ENCODE measurements around the gene NOP9. TPM values are rescaled to one million over a fixed set of nuclear protein-coding genes. Genes with fewer than 3 reads are reported as not detected.
A peak's percentile ranks its signal among the peaks of the same experiment; 100 is the strongest.

Gene NOP9
- total and polyA plus RNA-seq, 9 of the 15 experiments (the other 6 are each of a cell fraction or from before 2014, with no cell fraction given), result 1.0 to 27.9 (median 15.1) TPM

- TF ChIP-seq TEAD2 (tag; IDR thresholded peaks at IDR 0.05), result no peak
- TF ChIP-seq ZNF395 (CRISPR knock-in tag; IDR thresholded peaks at IDR 0.05), result no peak
These were observed 4.4 kb downstream of the NOP9 start (continued) for GRCh38 chr14:24304019-24304387.

GRCh38 chr14:24307156-24307574 is 7.5 kb downstream of the NOP9 start:
- 74% methylated on average over 3 of the region's 11 CpGs for WGBS (ENCODE audit: insufficient coverage, low coverage, missing lambda C conversion rate)
- DNase-seq (ENCODE audit: extremely low read depth in 1 of 4, low spot score in 3 of 4), result no peak
- H3K36me3 ChIP-seq (ENCODE audit: control insufficient read depth, insufficient read depth, low read length), result peaks cover 77% of the 10 kb centered on the region; the same call in 2 of the 3 replicates
- H4K20me1 ChIP-seq (replicated peaks; ENCODE audit: control insufficient read depth, insufficient read depth, low read length), result no peaks in the 10 kb centered on the region
- TSS peak; percentile 26 for BruUV-seq (replicated peaks)
- 0 out of 4 replicates have a peak overlapping the region, but pooled peaks of 1 of the 2 experiments have one; percentile 7 for H3K9ac ChIP-seq (ENCODE audit: insufficient read depth in 1 of 2, low read depth in 2 of 2, low read length in 2 of 2)
- peaks cover 0 to 4% of the 10 kb centered on the region in 2 experiments; a peak in 2 of 5 replicates for H3K4me1 ChIP-seq (replicated peaks in 1 of 2; ENCODE audit: control insufficient read depth in 2 of 2, insufficient read depth in 2 of 2, low read length in 2 of 2)
- TF ChIP-seq SIN3A (IDR thresholded peaks at IDR 0.05; ENCODE audit: borderline replicate concordance in 2 of 2, control insufficient read depth in 1 of 2, low read depth in 2 of 2, low read length in 2 of 2) (no peak), SUPT5H (IDR thresholded peaks at IDR 0.05) (0 out of 2 replicates have a peak, but pooled peaks have one; percentile 16), GATA2 (CRISPR knock-in tag; IDR thresholded peaks at IDR 0.05) (no peak)
- intact Hi-C loops (cut with micrococcal nuclease), result no loop called here
- no peak overlapping the region for H2AFZ ChIP-seq (ENCODE audit: low read depth, low read length)
- H3K4me3 ChIP-seq, result no peak overlapping the region
- no peaks in the 10 kb centered on the region for H3K9me1 ChIP-seq (ENCODE audit: control insufficient read depth, insufficient read depth, low read length)
- FAIRE-seq, result no peak
- in situ Hi-C loops (cut with MboI), result no loop called here
- H3K79me2 ChIP-seq (ENCODE audit: control insufficient read depth, insufficient read depth, low read length), result no peaks in the 10 kb centered on the region
- H3K9me3 ChIP-seq (replicated peaks; ENCODE audit: control insufficient read depth, insufficient read depth, low read depth, low read length), result no peaks in the 10 kb centered on the region
- no peaks in the 10 kb centered on the region for H3K27me3 ChIP-seq (ENCODE audit: control insufficient read depth in 2 of 2, insufficient read depth in 2 of 2, low read length in 2 of 2)
- ChIA-PET POLR2A (interaction anchor here (0.5 to 1.8 kb wide), 7 partner anchors 8 to 193 kb away, joined by 3 to 6 read pairs (median 3); partner anchors contain the start of gene TINF2), CTCF (ENCODE audit: low intra/inter-chr PET ratio) (interaction anchor here (0.5 kb wide), 1 partner anchor 57 kb away, joined by 6 read pairs; no protein-coding TSS in a partner anchor)
- ATAC-seq, result no peak
- H3K4me2 ChIP-seq (ENCODE audit: insufficient read depth, low read length), result no peak overlapping the region
- H3K27ac ChIP-seq (ENCODE audit: extremely low read depth, low read depth, low read length), result no peak overlapping the region
